Fibroblast of lung (primary cell): ENCODE results near the gene WDPCP. TPM values are rescaled to one million over a fixed set of nuclear protein-coding genes. Genes with fewer than 3 reads are reported as not detected.
"Not testable (repeated sequence)": the region's sequence is repeated elsewhere in the genome, so short reads cannot be mapped to it uniquely, and the experiment has no call there.

Experiments
- DNase-seq, 2 donors: peaks; one replicate each; pipeline versions ENCODE4 v3.0.0 to v3.0.0-alpha.2; 2010; ENCODE audit warnings: low read depth in 2 of 2
- H2AFZ ChIP-seq: 2 replicates; pipeline ENCODE4 v1.5.1; 2012; ENCODE audit warnings: low read length, control low read depth, inconsistent platforms
- H3K27ac ChIP-seq: 2 replicates; pipeline ENCODE4 v1.5.1; 2011; ENCODE audit warnings: low read length, control low read depth; ENCODE audit not compliant: insufficient read depth
- H3K27me3 ChIP-seq: 2 replicates; pipeline ENCODE4 v1.5.1; 2011; ENCODE audit warnings: mild to moderate bottlenecking, low read length; ENCODE audit not compliant: control insufficient read depth, insufficient read depth
- H3K36me3 ChIP-seq: 2 replicates; pipeline ENCODE4 v1.5.1; 2011; ENCODE audit warnings: low read length; ENCODE audit not compliant: control insufficient read depth, insufficient read depth
- H3K4me1 ChIP-seq: 2 replicates; pipeline ENCODE4 v1.5.1; 2011; ENCODE audit warnings: low read length; ENCODE audit not compliant: control insufficient read depth, insufficient read depth; ENCODE audit errors: extremely low read depth
- H3K4me2 ChIP-seq: 2 replicates; pipeline ENCODE4 v1.5.1; 2011; ENCODE audit warnings: low read length, control low read depth; ENCODE audit not compliant: insufficient read depth; ENCODE audit errors: extremely low read depth
- H3K4me3 ChIP-seq, 4 experiments: fragments of 200-600 bp in 1 of 4; sonication (generic) in 1 of 4; replicated peaks in 1 of 4; 2 replicates each; pipeline ENCODE4 v1.5.1; 2011 to 2016; ENCODE audit warnings: low read length in 4 of 4, low read depth in 3 of 4, mild to moderate bottlenecking in 3 of 4, control low read depth in 2 of 4, inconsistent platforms in 1 of 4, mixed read lengths in 1 of 4; ENCODE audit not compliant: insufficient read depth in 1 of 4; ENCODE audit errors: control extremely low read depth in 1 of 4
- H3K79me2 ChIP-seq: 2 replicates; pipeline ENCODE4 v1.5.1; 2012; ENCODE audit warnings: mild to moderate bottlenecking, low read length, inconsistent platforms; ENCODE audit not compliant: control insufficient read depth, insufficient read depth
- H3K9ac ChIP-seq: 2 replicates; pipeline ENCODE4 v1.5.1; 2011; ENCODE audit warnings: mild to moderate bottlenecking, low read length, control low read depth; ENCODE audit not compliant: insufficient read depth
- H3K9me3 ChIP-seq: 2 replicates; pipeline ENCODE4 v1.5.1; 2012; ENCODE audit warnings: low read depth, low read length; ENCODE audit not compliant: control insufficient read depth, insufficient read depth
- H4K20me1 ChIP-seq: 2 replicates; pipeline ENCODE4 v1.5.1; 2011; ENCODE audit warnings: low read length; ENCODE audit not compliant: control insufficient read depth, insufficient read depth; ENCODE audit errors: extremely low read depth
- CTCF ChIP-seq, 2 donors: IDR thresholded peaks in 1 of 2; conservative IDR thresholded peaks in 1 of 2; 1 replicate in 1 of 2; 2 replicates in 1 of 2; pipeline ENCODE4 v1.5.1; 2011 to 2012; ENCODE audit warnings: low read length in 2 of 2, control low read depth in 1 of 2, inconsistent platforms in 1 of 2, low read depth in 1 of 2, mild to moderate bottlenecking in 1 of 2
- EZH2 ChIP-seq: IDR thresholded peaks from 2 replicates; pipeline ENCODE4 v1.5.1; 2012; ENCODE audit warnings: low read length, control low read depth, mild to moderate bottlenecking; ENCODE audit errors: missing control alignments
- polyA plus RNA-seq, 2 donors: library from polyadenylated mRNA; depleted of rRNA in 1 of 2; stranded (reverse) in 1 of 2; unstranded in 1 of 2; fragments of >200 nt; gene quantifications; 2 replicates each; pipeline ENCODE4 v1.2.1, GENCODE V29; 2011 to 2012; ENCODE audit warnings: missing spikeins in 1 of 2
- total RNA-seq: library from RNA; depleted of rRNA; stranded (reverse); fragments of >200 nt; gene quantifications from 2 replicates; pipeline ENCODE4 v1.2.1, GENCODE V29; 2014

Gene WDPCP
- total and polyA plus RNA-seq, 2 donors (not counting 1 experiment from before 2014, with no cell fraction given): 5.2 to 8.4 TPM

- no peaks in the 10 kb centered on the region for H3K4me1 ChIP-seq
- no peaks in the 10 kb centered on the region for H3K27me3 ChIP-seq
- H3K4me2 ChIP-seq: no peak overlapping the region
- no peak overlapping the region for H3K9ac ChIP-seq
- no peak for DNase-seq
- no peaks in the 10 kb centered on the region for H3K79me2 ChIP-seq
- H3K36me3 ChIP-seq: no peaks in the 10 kb centered on the region
- H3K4me3 ChIP-seq: no peak overlapping the region
- TF ChIP-seq CTCF (conservative IDR thresholded peaks at IDR 0.05 in 1 of 2, IDR thresholded peaks at IDR 0.05 in 1 of 2; ENCODE audit: low read depth in 1 of 2, low read length in 2 of 2): no peak
- TF ChIP-seq EZH2: no peak
- no peaks in the 10 kb centered on the region for H3K9me3 ChIP-seq
- H2AFZ ChIP-seq: no peak overlapping the region
- no peak overlapping the region for H3K27ac ChIP-seq
- no peaks in the 10 kb centered on the region for H4K20me1 ChIP-seq
Observed at GRCh38 chr2:63477686-63478085, 110.6 kb downstream of the WDPCP start.

DNA sequence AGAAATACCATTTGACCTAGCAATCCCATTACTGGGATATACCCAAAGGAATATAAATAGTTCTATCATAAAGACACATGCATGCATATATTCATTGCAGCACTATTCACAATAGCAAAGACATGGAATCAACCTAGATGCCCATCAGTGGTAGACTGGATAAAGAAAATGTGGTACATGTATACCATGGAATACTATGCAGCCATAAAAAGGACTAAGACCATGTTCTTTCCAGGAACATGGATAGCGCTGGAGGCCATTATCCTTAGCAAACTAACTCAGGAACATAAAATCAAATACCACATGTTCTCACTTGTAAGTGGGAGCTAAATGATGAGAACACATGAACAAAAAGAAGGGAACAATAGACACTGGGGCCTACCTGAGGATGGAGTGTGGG is 119.0 kb downstream of the WDPCP start:
- H3K9ac ChIP-seq, H3K27me3 ChIP-seq, DNase-seq: not testable (repeated sequence)

GRCh38 chr2:63465633-63466032 is 122.6 kb downstream of the WDPCP start:
- H3K4me3 ChIP-seq: no peak overlapping the region
- H3K4me1 ChIP-seq: no peaks in the 10 kb centered on the region
- H3K79me2 ChIP-seq: no peaks in the 10 kb centered on the region
- no peak for TF ChIP-seq CTCF (conservative IDR thresholded peaks at IDR 0.05 in 1 of 2, IDR thresholded peaks at IDR 0.05 in 1 of 2; ENCODE audit: low read depth in 1 of 2, low read length in 2 of 2)
- TF ChIP-seq EZH2: no peak
- peak; percentile 1 to 33 for DNase-seq
- H3K9me3 ChIP-seq: no peaks in the 10 kb centered on the region
- H2AFZ ChIP-seq: no peak overlapping the region
- no peaks in the 10 kb centered on the region for H3K36me3 ChIP-seq
- H3K27ac ChIP-seq: no peak overlapping the region
- no peaks in the 10 kb centered on the region for H4K20me1 ChIP-seq
- no peak overlapping the region for H3K4me2 ChIP-seq
- no peaks in the 10 kb centered on the region for H3K27me3 ChIP-seq
- H3K9ac ChIP-seq: no peak overlapping the region

More for the DNA sequence above, 119.0 kb downstream of the WDPCP start:
- H2AFZ ChIP-seq, H4K20me1 ChIP-seq, H3K9me3 ChIP-seq, H3K4me2 ChIP-seq, H3K4me1 ChIP-seq, H3K36me3 ChIP-seq, H3K27ac ChIP-seq, H3K79me2 ChIP-seq, H3K4me3 ChIP-seq: not testable (repeated sequence)
